Raji (cell line): ENCODE data around the gene CYTIP.

Source experiments
- POLR2A ChIP-seq: IDR thresholded peaks from 2 replicates; pipeline ENCODE4 v1.6.1; 2011; ENCODE audit warnings: low read depth, low read length, control low read depth; ENCODE audit not compliant: insufficient read depth

Gene CYTIP

GRCh38 chr2:157375384-157375783 lies 68.5 kb downstream of the CYTIP start:
- TF ChIP-seq POLR2A: no peak

GRCh38 chr2:157367704-157368103 lies 76.2 kb downstream of the CYTIP start:
- no peak for TF ChIP-seq POLR2A
